ENCODE data around the gene SAC3D1. TPM values are rescaled to one million over a fixed set of nuclear protein-coding genes. Genes with fewer than 3 reads are reported as not detected.
"Not testable (repeated sequence)": the region's sequence is repeated elsewhere in the genome, so short reads cannot be mapped to it uniquely, and the experiment has no call there.

SAC3D1 gene
- total RNA-seq, 1 donor from 2014 or later, result 19.6 TPM

DNA sequence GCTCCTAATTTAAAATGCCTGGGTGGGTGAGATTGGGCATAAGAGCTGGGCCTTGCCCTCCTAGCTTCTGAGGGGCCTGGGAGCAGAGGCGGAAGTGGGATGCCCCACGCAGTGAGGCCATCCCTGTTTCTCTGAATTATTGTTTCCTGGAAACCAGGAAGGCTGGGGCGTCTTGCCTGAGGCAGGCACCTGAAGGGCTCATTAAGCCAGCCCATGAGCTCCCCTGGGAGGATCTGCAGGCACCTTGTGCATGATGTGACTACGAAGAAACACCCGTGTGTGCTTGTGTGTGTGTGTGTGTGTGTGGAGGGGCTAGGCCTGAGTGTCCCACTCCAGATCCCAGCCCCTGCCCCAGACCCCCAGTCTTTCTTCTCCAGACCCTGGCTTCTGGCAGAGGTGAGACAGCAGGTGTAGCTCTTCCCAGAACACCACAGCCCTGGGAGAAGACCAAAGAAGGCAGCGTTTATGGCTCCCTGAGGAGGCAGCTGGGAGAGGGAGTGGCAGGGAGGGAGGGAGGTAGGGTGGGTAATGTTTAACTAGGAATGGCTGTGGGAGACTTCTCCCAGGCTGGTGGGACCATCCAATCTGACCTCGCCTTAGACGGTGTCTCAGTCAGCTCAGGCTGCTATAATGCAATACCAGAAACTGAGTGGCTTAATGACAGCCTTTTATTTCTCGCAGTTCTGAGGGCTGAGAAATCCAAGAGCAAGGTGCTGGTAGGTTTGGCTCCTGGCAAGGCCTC, 42.1 kb upstream of the SAC3D1 start:
- Histone ChIP-seq H3K9me3 (no peaks in the 10 kb centered on the region), H3K36me3 (no peaks in the 10 kb centered on the region), H3K27me3 (no peaks in the 10 kb centered on the region), H3K27ac (no peak overlapping the region), H3K4me1 (peaks cover 0 to 7% of the 10 kb centered on the region in 2 donors), H3K4me3 (no peak overlapping the region)
- TF ChIP-seq, protein P1, sequence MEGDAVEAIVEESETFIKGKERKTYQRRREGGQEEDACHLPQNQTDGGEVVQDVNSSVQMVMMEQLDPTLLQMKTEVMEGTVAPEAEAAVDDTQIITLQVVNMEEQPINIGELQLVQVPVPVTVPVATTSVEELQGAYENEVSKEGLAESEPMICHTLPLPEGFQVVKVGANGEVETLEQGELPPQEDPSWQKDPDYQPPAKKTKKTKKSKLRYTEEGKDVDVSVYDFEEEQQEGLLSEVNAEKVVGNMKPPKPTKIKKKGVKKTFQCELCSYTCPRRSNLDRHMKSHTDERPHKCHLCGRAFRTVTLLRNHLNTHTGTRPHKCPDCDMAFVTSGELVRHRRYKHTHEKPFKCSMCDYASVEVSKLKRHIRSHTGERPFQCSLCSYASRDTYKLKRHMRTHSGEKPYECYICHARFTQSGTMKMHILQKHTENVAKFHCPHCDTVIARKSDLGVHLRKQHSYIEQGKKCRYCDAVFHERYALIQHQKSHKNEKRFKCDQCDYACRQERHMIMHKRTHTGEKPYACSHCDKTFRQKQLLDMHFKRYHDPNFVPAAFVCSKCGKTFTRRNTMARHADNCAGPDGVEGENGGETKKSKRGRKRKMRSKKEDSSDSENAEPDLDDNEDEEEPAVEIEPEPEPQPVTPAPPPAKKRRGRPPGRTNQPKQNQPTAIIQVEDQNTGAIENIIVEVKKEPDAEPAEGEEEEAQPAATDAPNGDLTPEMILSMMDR (IDR thresholded peaks at IDR 0.05), result no peak
- intact Hi-C loops (cut with DNase I), result no loop called here
- DNase-seq (ENCODE audit: low spot score in 2 of 2), result no peak

DNA sequence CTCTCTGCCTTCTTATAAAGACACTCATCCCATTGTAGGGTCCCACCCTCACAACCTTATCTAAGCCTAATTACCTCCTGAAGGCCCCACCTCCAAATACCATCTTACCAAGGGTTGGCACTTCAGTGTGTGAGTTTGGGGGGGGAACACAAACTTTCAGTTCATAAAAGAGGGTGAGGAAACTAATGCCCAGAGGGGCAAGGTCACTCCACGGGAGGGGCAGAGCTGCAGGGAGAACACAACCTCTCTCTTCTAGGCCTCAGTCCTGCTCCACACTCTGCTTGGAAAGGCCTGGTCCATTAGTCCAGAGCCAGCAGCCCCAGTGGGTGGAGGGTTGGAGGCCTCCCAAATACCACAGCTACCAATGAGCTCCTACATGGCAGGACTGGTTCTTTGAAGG, 41.5 kb upstream of the SAC3D1 start:
- H3K4me1 ChIP-seq, result peaks cover 0 to 7% of the 10 kb centered on the region in 2 donors
- no peak overlapping the region for H3K27ac ChIP-seq
- no peaks in the 10 kb centered on the region for H3K27me3 ChIP-seq
- H3K4me3 ChIP-seq, result no peak overlapping the region
- TF ChIP-seq, protein P1 (IDR thresholded peaks at IDR 0.05), result no peak
- no peaks in the 10 kb centered on the region for H3K9me3 ChIP-seq
- intact Hi-C loops (cut with DNase I), result no loop called here
- H3K36me3 ChIP-seq, result no peaks in the 10 kb centered on the region
- DNase-seq (ENCODE audit: low spot score in 2 of 2), result no peak

DNA sequence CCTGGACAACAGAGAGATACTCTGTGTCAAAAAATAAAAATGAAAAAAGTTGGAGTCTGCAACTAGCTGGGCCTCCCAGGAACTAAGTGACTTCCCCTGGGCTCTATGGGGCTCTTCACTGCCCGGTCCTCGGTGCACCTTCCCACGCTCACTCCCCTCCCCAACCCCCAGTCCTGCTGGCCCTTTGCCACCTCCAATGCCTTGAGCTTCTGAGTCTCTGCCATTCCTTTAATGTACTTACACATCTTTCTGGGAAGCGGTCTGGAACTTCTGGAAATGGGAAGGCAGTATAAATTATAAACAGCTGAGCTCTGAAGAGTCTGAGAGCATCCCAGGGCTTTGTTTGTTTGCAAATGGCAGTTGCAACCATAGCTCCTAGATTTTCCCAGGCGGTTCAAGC, 38.3 kb upstream of the SAC3D1 start:
- H3K27ac ChIP-seq, result no peak overlapping the region
- intact Hi-C loops (cut with DNase I), result no loop called here
- H3K36me3 ChIP-seq, result no peaks in the 10 kb centered on the region
- TF ChIP-seq, protein P1 (IDR thresholded peaks at IDR 0.05), result no peak
- H3K4me1 ChIP-seq, result no peaks in the 10 kb centered on the region
- DNase-seq (ENCODE audit: low spot score in 2 of 2), result no peak
- no peak overlapping the region for H3K4me3 ChIP-seq
- H3K9me3 ChIP-seq, result no peaks in the 10 kb centered on the region
- H3K27me3 ChIP-seq, result no peaks in the 10 kb centered on the region

DNA sequence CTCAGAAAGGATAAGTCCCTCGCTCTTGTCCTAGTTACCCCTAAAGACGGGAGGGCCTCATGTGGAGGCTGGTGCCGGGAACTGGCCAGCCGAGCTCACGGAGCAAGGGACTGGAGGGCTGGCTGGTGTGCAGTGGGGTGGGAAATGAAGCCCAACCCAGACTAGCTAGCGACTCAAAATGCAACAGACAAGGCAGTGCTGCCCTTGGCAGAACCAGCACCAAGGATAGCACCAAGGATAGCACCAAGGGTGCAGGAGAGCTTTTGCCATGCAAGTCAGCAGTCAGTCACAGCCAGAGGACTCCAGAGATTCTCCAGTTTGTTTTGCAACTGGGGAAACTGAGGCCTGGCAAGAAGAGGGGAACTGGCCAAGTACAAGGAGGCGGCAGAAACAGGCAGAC, 37.7 kb upstream of the SAC3D1 start:
- intact Hi-C loops (cut with DNase I), result no loop called here
- no peak overlapping the region for H3K27ac ChIP-seq

DNA sequence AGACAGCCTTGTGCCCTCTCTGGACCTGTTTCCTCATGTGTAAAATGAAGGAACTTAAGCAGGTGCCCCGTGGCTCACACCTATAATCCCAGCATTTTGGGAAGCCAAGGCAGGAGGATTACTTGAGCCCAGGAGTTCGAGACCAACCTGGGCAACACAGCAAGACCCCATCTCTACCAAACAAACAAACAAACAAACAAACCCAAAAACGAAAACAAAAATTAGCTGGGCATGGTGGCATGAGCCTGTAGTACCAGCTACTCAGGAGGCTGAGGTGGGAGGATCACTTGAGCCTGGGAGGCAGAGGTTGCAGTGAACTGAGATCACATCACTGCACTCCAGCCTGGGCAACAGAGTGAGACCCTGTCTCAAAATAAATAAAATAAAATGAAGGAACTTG, 37.0 kb upstream of the SAC3D1 start:
- H3K27ac ChIP-seq; H3K9me3 ChIP-seq; H3K27me3 ChIP-seq; H3K4me3 ChIP-seq; H3K4me1 ChIP-seq; intact Hi-C loops (cut with DNase I); DNase-seq (ENCODE audit: low spot score in 2 of 2); H3K36me3 ChIP-seq: not testable (repeated sequence)

More for the DNA sequence above, 37.7 kb upstream of the SAC3D1 start:
- H3K4me1 ChIP-seq, result no peaks in the 10 kb centered on the region
- no peak for DNase-seq (ENCODE audit: low spot score in 2 of 2)
- H3K36me3 ChIP-seq, result no peaks in the 10 kb centered on the region
- H3K9me3 ChIP-seq, result no peaks in the 10 kb centered on the region
- no peak overlapping the region for H3K4me3 ChIP-seq
- TF ChIP-seq, protein P1 (IDR thresholded peaks at IDR 0.05), result no peak
- H3K27me3 ChIP-seq, result no peaks in the 10 kb centered on the region

DNA sequence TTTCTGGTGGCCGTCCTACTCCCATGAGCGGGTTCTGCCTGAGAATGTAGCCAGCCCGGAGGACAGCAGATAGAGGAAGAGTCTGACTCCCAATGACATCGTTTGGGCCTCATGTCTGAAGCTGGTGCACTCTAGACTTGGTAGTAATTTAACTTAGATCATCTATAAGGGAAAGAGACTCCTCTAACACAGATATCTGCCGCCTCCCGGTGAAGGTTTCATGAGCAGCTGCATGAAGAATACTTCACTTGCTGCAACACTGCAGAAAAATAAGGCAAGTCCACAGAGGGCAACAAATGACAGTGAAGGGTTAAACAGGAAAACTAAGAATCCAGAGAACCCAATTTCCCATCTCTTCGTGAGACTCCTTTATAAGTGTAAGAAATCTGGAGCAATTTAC, 33.0 kb upstream of the SAC3D1 start:
- H3K4me1 ChIP-seq, result peaks cover 0 to 1% of the 10 kb centered on the region in 2 donors
- DNase-seq (ENCODE audit: low spot score in 2 of 2), result no peak
- intact Hi-C loops (cut with DNase I), result no loop called here
- TF ChIP-seq, protein P1 (IDR thresholded peaks at IDR 0.05), result no peak
- no peak overlapping the region for H3K27ac ChIP-seq
- no peaks in the 10 kb centered on the region for H3K27me3 ChIP-seq
- no peaks in the 10 kb centered on the region for H3K9me3 ChIP-seq
- H3K4me3 ChIP-seq, result no peak overlapping the region
- H3K36me3 ChIP-seq, result no peaks in the 10 kb centered on the region
